NCI-H1930 (cell line): ENCODE data around the gene HOXB4.

Experiments used
- DNase-seq, 2 experiments: peaks; one replicate each; lab custom pipeline; 2025; lab: John Stamatoyannopoulos, UW

The HOXB4 gene

DNA sequence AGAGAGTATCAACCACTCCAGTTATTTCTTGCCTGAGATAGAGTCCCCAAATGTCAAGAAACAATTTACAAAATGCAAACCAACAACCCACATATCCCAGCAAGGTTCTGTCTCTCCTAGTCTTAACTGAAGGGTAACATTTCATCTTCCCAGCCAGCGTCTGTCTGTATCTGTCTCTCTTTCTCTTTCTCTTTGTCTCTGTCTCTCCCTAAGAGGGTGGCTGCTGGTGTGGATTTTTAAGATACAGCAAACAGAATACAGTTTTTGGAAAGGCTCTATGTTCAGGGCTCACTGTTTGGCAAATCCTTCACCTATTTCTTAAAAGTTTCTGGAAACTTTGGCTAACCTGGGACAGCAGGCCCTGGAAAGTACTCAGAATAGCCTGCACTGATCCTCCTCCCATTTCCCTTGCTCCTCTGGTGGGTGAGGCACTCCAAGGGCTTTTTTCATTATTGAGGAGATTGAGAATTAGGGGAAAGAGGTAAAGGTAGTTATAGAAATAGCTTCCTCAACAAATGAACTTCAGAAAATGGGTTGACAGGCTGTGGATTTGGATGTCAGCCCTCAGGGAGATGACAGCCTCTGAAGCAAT, 6.2 kb downstream of the HOXB4 start:
- DNase-seq: no peak

DNA sequence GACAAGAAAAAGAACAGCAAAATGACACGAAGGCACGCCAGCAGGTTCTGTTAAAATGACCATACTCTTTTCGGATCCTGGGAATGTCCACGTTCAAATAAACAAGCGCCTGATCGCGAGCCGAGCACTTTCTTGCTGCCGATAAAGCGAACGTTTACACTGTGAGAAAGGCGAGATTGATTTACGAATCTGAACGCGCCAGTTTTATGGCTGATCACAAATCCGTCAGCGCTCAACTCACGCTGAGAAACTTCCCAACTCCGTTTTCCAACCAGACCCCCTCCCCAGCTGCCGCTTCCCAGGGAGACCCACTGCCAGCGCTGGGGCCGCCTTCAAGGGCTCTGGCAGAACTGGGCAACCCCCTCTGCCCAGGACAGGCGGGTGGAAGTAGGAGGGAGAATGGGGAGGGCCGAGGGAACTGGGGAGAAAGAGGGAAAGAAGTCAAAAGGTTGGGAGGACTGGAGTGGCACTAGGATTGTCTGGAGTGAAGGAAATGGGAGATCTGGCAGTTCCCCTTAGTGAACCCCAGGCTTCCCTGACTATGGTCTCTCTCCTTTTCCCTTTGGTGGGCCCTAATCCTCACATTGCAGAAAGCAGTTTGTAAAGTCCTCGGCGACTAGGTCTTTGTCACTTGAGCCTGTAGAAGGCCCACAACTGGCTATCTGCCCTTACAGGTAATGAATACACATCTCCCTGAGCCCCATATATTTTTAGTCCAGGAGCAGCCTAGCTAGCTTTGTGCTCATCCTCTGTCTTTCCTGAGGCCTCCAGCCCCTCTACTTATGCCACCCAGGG, 6.9 kb downstream of the HOXB4 start:
- no peak for DNase-seq

DNA sequence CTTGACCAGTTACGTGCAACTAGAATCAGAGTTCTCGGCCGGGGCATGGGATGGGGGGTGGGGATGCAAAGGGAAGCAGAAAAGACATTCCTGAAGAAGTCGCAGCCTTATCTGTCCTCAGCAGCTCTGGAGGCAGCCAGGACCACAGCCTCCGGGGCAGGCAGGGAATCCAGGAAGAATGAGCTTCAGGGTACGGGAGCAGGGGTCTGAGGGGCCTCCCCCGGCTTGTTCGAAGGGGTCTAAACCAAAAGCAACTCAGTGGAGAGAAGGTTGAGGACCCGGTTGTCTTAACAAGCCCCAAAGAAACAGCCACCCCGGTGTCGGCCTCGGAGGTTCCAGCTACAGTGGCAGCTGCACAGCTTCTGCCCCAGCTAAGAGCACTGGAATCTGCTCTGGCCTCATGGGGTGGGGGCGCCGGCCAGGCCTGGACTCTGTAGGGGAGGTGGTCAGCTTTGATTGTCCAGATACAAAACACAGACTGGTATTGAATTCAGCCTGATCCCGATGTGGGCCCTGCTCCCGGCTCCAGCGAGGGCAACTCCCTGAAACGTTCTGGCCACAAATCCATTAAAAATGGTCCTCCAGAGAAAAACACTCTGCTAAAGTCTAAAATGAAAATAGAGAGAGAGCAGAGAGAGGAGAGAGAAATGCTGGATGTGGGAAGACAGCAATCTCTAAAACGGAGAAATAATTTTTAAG, 7.7 kb downstream of the HOXB4 start:
- no peak for DNase-seq

DNA sequence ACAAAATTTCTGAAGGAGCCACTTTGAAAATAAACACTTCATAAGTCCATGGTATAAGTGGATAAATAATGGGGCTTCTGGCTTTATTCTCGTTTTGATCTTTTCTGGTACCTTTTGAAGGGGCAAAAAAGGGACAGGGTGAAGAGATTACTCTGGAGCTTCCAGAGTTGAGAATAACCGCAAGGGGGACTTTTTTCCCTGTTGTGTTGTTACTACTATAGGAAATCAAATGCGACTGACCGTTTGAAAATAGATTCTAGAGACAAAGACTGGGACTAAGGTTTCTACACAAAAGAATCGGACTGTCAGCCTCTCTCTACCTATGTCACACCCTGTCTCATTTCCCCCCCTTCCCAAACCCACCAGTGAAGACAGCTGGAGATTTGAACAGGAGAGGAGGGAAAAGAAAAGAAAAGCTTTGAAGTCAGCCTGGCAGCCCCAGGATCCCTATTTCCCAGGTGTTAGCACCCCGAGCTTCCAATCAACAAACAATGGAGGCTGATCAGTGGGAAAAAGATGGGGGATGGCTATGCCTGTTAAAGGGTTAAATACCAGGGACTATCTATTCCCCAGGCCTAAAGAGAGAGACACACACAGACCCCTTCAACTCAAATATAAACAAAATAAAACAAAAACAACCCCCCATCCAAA, 8.4 kb downstream of the HOXB4 start:
- DNase-seq: no peak

DNA sequence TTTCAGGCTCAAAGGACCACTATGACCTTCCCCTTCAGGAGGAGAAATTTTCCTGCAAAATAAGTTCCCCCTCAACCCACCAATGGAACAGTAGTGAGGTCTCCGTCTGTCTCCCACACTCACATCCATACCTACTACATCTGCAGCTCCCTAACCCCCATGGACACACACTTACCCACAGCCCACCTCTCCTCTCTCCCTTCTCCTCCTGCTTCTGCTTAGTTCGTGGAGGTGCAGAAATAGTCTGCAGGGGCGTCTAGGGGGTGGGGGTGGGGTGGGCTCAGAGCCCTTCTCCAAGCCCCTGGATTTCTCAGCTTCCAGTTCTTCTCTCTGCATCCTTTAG, 8.9 kb downstream of the HOXB4 start:
- DNase-seq: no peak

DNA sequence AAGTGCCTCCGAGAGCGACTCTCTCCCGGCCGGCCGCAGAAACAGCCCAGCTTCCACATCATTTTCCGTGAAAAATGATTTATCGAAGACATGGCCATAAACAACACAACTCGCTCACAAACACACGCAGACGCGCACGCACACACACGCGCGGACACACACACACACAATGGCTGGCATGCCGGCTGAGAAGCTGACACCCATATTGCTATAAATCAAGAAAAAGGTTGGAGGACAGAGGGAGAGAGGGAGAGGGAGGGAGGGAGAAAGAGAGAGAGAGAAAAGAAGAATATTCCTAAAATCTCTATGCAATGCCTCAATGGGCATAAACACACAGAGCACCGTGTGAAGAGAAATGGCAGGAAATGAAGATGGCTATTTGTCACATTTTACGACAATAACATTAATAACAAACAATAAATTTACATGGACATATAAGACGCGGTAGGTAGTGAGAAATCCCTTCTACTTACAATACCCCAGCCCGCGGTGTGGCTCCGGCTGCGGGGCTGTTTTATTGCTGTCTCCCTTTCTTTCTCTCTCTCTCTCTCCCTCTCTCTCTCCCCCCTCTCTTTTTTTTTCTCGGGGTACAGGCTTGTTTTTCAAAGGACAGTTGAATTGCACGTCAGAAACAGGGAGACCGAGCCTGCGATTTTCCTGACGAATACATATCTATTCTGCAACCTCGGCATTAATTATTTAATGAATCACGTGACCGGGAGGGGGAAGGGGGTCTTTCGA, 9.5 kb downstream of the HOXB4 start:
- DNase-seq: no peak

DNA sequence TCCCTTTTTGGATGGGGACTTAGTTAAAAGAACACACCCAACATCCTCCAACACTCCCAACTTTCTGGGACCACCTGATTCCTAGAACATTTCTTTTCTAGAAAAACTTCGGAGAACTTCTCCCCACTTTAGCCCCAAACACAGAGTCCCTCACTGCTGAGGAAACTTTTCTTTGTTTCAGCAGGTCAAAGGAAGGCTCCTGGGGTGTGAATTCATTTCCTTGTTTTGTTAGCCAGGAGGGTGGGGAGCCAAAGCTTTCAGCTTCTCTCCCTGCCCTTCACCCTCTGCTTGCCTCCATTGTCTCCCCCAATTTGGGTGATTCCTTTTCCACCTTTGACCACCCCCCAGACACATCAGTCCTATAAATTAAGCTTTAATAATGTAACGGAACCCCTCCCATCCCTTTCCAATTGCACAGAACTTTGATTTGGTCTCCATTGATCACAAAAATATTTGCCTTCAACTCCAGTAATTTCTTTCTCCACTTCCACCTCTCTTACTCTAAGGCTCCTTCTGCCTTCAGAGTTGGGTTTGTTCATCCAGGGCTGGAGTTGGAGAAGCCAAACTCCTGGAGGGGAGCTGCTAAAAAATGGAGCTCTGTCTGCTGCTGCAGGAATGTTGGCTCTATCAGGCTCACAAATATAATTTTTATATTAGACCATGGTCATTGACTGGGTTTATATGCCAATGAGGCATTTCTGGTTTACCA, 10.3 kb downstream of the HOXB4 start:
- DNase-seq: no peak

DNA sequence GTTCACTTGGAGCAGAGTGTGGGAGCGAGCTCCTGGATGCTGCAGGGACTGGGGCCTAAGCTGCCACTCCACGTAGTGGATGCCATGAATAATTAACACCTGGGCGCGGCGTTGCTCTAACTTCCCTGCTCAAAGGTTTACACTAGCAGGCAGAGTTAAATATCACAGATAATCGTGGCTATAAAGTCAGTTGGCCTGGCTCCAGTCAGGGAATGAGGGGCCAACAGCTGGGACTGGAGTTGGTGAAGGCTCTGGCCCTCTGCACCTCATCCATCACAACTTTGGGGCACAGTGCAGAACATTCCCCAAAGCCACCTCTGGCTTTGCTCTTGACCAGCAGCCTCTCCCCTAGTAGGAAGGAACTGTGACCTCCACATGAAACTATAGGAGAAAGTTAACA, 10.9 kb downstream of the HOXB4 start:
- no peak for DNase-seq

DNA sequence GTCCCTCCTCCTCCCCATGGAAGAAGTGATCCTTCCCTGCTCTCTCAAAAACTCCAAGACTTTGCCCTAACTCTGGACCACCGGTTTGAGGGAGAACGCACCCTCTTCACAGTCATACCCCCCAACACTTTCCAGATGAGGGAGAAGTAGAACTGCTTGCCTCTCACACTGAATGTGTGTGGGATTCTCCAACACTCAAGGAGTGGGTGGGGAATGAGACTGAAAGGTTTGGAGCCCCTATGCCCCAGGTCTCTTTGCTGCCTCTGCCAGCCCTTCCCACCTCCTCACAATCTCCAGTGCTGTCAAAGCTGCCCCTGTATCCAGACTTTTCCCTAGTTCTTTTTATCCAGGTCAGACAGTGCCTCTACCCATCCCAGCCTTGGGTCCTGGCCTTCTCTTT, 11.4 kb downstream of the HOXB4 start:
- no peak for DNase-seq

DNA sequence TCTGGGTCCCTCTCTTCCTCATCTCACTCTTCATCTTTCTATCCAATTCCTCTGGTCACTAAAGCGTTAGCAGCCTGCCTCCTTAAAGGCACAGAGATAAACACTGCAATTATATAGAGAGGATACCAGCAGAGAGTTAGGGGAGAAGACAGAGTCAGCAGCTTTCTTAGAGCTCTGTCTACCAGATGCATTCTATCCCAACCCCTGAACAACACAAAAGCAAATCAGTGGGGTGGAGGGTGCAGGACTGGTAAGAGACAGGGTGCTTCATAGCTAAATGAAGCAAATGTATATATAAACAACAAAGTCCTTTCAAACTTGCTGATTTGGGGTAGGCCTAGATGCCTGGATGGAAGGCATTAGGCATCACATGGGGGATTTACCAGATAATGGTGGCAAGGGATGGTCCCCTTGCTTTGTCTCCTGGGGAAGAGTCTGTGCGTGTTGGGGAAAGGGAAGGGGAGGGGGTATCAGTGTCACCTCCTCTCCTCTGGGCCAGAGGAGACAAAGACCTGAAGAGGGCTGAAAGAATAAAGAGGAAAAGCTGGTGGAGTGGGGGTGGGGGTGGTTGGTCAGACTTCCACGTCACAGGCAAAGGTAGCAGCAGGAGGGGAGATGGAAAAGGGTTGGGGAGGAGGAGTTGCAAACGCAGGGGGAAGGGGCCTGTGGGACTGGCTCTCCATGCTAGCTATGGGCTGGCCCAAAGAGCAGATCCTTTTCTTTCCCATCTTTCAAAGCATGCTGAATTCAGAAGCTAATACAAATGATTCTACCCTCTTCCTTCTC, 12.0 kb downstream of the HOXB4 start:
- DNase-seq: no peak

DNA sequence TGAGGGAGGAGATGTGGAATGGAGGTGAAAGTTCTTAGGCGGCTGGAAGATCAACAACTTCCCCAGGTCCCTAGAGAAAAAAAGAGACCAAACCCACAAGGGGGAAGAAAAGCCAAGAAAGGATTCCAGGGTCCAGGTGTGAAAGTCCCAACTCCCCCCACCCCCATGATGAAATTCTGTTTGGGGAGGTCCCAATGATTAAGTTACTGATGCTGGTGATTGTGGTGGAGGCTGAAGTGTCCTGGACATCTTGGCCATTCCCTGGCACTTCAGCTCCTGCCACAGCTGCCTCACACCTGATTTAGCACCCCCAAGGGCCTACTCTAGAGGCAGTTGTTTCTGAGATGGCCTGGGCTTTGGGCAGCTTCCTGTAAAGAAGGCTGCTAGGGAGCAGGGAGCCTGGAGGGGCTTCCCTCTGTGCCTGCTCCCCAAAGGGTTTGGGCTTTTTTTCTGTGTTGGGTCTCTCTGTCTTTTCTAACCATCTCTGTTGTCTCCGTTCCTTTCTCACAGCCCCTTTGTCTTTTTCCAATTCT, 13.1 kb downstream of the HOXB4 start:
- no peak for DNase-seq

DNA sequence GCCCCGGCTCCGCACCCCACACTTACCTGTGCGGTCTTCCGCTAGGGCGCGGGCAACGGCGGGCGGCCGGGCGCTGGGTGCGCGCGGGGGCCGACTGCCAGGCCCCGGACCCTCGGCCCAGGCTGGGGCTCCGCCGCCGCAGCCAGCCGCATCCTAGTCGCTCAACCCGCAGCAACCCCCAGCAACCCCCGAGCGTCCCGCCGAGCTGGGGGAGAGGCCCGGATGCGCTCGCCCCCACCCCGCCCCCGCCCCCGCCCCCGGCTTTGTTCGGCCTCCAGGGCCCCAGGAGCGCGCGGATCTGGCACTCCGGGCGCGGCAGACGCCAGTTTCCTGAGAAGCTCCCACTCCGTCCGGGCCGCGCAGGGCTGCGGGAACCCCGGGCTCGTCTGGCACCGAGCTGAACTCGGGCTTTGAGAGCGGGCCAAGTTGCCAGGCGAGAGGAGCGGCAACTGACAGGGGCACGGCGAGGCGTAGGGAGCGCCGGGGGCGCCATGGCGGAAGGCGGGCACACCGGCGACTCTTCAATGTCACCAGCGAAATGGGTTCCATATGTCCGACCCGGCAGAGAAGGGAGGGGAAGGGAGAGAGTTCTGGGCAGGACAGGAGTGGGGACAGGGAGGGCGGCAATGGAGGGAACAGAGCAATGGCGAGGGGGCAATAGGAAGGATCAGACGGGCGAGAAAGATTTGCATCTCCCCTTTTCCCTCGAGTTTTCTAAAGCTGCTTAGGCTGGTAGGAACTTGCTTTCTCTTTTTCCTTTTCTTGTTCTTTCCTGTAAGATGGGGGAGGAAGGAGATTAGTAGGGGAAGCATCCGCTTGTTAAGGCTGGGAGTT, 13.7 kb downstream of the HOXB4 start:
- DNase-seq: no peak

DNA sequence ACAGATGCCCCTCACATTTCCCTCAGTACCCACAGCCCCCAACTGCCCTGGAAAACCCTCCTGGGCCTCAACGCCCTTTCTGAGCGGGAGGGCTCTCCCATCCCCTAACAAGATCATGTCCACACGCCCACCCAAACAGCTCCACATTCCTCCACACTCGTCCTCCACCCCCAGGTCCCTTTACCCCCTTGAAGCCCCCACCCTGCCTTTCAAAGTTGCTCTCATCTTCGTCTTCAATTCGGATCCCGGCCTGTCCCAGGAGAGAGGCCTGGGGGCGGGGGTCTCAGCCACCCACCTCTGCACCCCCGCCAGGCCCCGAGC, 14.3 kb downstream of the HOXB4 start:
- no peak for DNase-seq

DNA sequence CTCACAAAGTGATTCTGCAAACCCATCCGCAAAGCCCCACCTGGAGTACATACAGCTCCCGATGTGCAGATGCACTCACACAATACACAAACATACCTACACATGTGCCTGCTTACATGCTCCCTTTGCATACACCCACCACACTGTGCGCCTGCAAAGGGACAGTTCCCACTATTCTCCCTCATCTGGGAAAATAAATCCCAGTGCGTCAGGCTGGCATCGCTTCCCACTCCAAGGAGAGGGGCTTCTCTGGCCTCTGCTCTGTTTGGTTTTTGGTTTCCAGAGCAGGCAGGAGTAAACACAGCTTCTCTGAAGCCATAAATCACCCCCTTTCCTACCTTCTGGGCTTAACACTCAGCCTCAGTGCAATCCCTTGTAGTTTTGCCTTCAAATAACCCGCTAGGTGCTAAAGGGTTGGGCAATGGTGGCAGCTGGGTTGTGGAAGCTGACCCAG, 14.7 kb downstream of the HOXB4 start:
- no peak for DNase-seq

DNA sequence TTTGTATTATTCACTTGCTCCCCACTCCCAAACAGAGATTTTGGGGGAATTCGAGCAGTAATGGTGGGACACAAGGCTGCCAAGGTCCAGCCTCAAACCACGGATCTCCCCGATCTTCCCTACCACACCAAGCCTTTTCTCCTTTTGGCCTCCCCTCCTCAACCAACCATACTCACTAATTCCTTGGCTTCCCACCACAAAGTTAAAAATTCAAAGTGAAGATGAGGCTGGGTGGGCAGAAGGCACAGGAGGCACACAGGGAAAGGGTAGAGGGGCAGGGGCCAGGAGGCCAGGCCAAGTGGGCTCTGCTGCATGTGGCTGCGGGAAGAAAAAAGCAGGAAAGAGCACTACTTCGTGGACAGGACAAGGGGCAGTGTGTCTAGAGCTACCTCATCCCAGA, 15.2 kb downstream of the HOXB4 start:
- no peak for DNase-seq

DNA sequence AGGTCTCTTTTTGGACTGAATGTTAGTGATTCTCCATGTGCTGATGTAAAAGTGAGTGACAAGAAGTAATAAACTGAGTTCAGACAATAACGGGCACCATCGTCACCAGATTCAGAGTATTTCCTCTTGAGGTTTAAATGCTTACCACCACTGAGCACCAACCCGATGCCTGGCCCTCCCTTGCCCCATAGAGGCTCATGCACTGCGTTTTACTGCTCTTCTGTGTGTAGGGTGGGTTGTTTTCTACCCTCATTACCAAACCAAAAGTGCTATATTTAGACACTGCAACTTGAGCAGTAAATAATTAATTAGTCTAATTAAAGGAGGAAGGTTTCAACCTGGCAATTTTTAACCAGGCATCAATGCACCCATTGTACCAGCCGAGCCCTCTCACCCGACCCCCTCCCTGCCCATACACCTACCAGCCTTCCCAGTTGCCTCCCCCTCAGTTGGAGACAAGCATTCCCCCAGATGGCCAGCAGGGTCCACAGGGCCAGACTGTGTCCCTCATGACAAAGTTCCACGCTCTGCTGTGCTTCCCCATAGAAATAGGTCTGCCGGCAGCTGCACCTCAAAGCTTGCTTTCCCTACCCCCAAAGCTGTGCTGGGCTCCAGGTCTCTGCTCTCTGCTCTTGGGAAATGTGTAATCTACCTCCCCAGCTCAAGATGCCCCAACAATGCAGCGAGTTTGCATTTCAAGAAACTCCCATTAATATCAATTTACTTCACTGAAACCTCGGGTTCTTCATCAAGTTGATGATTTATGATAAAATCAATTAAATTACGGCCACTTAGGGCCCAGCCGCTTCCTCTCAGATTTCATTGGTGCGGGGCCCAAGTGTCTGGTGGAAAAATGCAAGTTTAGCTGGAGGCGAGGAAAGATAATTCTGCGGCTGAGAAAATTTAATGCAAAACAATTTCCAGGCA, 16.0 kb downstream of the HOXB4 start:
- no peak for DNase-seq

DNA sequence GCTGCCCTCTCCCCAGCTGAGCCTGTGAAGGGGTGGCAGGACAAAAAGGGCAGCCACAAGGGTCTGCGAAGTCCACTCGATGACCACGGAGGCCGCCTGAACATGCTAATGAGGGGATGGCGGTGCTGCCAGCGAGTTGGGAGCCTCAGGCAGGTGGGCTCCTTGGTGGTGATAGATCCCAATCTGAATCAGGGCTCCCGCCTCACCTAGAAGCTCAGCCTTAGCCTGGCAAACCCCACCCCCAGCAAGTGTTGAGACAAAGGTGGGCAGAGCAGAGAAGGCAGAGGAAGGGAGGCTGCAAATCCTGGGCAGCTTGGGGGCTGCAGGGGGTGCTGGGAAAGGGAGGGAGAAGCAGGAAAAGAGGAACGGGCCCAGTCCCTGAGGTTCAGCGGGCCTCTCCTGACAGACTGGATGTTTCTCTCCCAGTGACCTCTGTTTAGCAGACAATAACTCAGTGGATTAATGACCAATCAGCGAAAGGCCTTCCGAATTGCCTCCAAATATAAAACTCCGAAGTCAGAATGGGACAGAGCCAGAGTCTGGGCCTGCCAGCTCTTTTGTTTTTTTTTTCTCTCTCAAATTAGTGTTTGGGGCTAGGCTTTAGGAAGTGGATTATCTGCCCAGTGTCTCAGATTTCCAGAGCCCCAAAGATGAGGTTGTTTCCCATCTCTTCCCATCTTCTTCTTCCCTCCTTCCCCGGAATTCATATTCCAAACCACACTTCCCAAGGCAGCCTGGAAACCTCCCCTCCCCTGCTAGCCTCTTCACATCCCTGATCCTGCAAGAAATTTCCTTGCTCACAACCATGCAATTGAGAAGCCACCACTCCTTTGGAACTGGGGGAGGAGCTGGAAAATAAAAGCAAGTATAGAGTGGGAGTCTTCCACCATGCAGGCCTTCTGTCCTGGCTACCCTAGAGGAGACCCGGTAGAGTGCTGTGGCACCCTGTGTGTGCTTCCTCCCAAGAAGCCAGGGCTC, 18.0 kb downstream of the HOXB4 start:
- no peak for DNase-seq
